ENCODE measurements around the gene GRB10. TPM values are rescaled to one million over a fixed set of nuclear protein-coding genes. Genes with fewer than 3 reads are reported as not detected.

Gene GRB10
- total and polyA plus RNA-seq, 4 experiments from 2014 or later: 0.83 to 7.7 (median 5.0) TPM

GRCh38 chr7:50697748-50698147, 84.9 kb downstream of the GRB10 start:
- DNase-seq: no peak
- no peaks in the 10 kb centered on the region for H3K36me3 Mint-ChIP-seq
- ChIA-PET POLR2A (ENCODE audit: partially characterized antibody) (no interaction called here), CTCF (ENCODE audit: partially characterized antibody) (interaction anchor here (0.8 to 2.5 kb wide), 5 partner anchors 22 to 464 kb away, joined by 3 to 26 read pairs (median 4); no protein-coding TSS in a partner anchor)
- no peaks in the 10 kb centered on the region for H3K9me3 Mint-ChIP-seq
- H3K4me1 ChIP-seq (ENCODE audit: insufficient read depth, low read length): no peaks in the 10 kb centered on the region
- H3K27ac Mint-ChIP-seq: peak overlapping the region in 1 of 7 donors; percentile 52
- peaks cover 3 to 4% (median 4%) of the 10 kb centered on the region in 4 donors for H3K4me1 Mint-ChIP-seq
- no peak overlapping the region for H3K27ac ChIP-seq (ENCODE audit: low read depth, low read length)
- intact Hi-C loops (cut with micrococcal nuclease): loop anchor here (2.0 kb wide), 2 partner anchors 95 to 463 kb away; no protein-coding TSS in a partner anchor
- H3K36me3 ChIP-seq (ENCODE audit: insufficient read depth, low read length): no peaks in the 10 kb centered on the region
- H3K4me3 ChIP-seq (ENCODE audit: low read length in 2 of 2): no peak overlapping the region
- H3K9me3 ChIP-seq (ENCODE audit: control insufficient read depth in 1 of 2, low read length in 2 of 2): no peaks in the 10 kb centered on the region
- H3K27me3 ChIP-seq (ENCODE audit: insufficient read depth, low read length): no peaks in the 10 kb centered on the region
- H3K27me3 Mint-ChIP-seq: peaks cover 0 to 2% of the 10 kb centered on the region in 2 donors
- H3K4me3 Mint-ChIP-seq: no peak overlapping the region

- no peak overlapping the region for H3K4me3 Mint-ChIP-seq
- Histone ChIP-seq H3K27ac (ENCODE audit: low read depth, low read length) (no peak overlapping the region), H3K36me3 (ENCODE audit: insufficient read depth, low read length) (no peaks in the 10 kb centered on the region), H3K27me3 (ENCODE audit: insufficient read depth, low read length) (no peaks in the 10 kb centered on the region), H3K4me1 (ENCODE audit: insufficient read depth, low read length) (no peaks in the 10 kb centered on the region), H3K9me3 (ENCODE audit: control insufficient read depth in 1 of 2, low read length in 2 of 2) (no peaks in the 10 kb centered on the region), H3K4me3 (ENCODE audit: low read length in 2 of 2) (no peak overlapping the region)
- peaks cover 0 to 2% of the 10 kb centered on the region in 2 donors for H3K27me3 Mint-ChIP-seq
- H3K4me1 Mint-ChIP-seq: peaks cover 3 to 4% (median 4%) of the 10 kb centered on the region in 4 donors
- no peaks in the 10 kb centered on the region for H3K9me3 Mint-ChIP-seq
- H3K36me3 Mint-ChIP-seq: no peaks in the 10 kb centered on the region
- DNase-seq: peak in 4 of 5 donors; percentile 15 to 24 (median 20)
- intact Hi-C loops (cut with micrococcal nuclease): loop anchor here (1.0 to 2.0 kb wide), 3 partner anchors 96 to 464 kb away; no protein-coding TSS in a partner anchor
- H3K27ac Mint-ChIP-seq: peak overlapping the region in 1 of 7 donors; percentile 14
- POLR2A ChIA-PET (ENCODE audit: partially characterized antibody): interaction anchor here (0.5 kb wide), 1 partner anchor 38 kb away, joined by 3 read pairs; no protein-coding TSS in a partner anchor
- CTCF ChIA-PET (ENCODE audit: partially characterized antibody): interaction anchor here (0.8 to 2.5 kb wide), 5 partner anchors 21 to 465 kb away, joined by 3 to 26 read pairs (median 4); no protein-coding TSS in a partner anchor
These were observed 85.7 kb downstream of the GRB10 start for GRCh38 chr7:50696810-50697582.

- H3K4me1 ChIP-seq (ENCODE audit: insufficient read depth, low read length): no peaks in the 10 kb centered on the region
- no peaks in the 10 kb centered on the region for H3K36me3 Mint-ChIP-seq
- ChIA-PET POLR2A (ENCODE audit: partially characterized antibody) (no interaction called here), CTCF (ENCODE audit: partially characterized antibody) (no interaction called here)
- intact Hi-C loops (cut with micrococcal nuclease): no loop called here
- DNase-seq: no peak
- peaks cover 3 to 4% (median 4%) of the 10 kb centered on the region in 4 donors for H3K4me1 Mint-ChIP-seq
- H3K4me3 Mint-ChIP-seq: no peak overlapping the region
- peaks cover 0 to 2% of the 10 kb centered on the region in 2 donors for H3K27me3 Mint-ChIP-seq
- no peak overlapping the region for H3K27ac ChIP-seq (ENCODE audit: low read depth, low read length)
- no peaks in the 10 kb centered on the region for H3K36me3 ChIP-seq (ENCODE audit: insufficient read depth, low read length)
- H3K9me3 Mint-ChIP-seq: no peaks in the 10 kb centered on the region
- H3K4me3 ChIP-seq (ENCODE audit: low read length in 2 of 2): no peak overlapping the region
- H3K27ac Mint-ChIP-seq: no peak overlapping the region
- H3K27me3 ChIP-seq (ENCODE audit: insufficient read depth, low read length): no peaks in the 10 kb centered on the region
- no peaks in the 10 kb centered on the region for H3K9me3 ChIP-seq (ENCODE audit: control insufficient read depth in 1 of 2, low read length in 2 of 2)
These were observed 87.7 kb downstream of the GRB10 start for GRCh38 chr7:50695026-50695425.

- POLR2A ChIA-PET (ENCODE audit: partially characterized antibody): no interaction called here
- H3K27ac ChIP-seq (ENCODE audit: low read depth, low read length): no peak overlapping the region
- no peaks in the 10 kb centered on the region for H3K9me3 Mint-ChIP-seq
- intact Hi-C loops (cut with micrococcal nuclease): no loop called here
- H3K9me3 ChIP-seq (ENCODE audit: control insufficient read depth in 1 of 2, low read length in 2 of 2): no peaks in the 10 kb centered on the region
- no peak overlapping the region for H3K4me3 Mint-ChIP-seq
- H3K36me3 Mint-ChIP-seq: no peaks in the 10 kb centered on the region
- no peaks in the 10 kb centered on the region for H3K27me3 ChIP-seq (ENCODE audit: insufficient read depth, low read length)
- no peak overlapping the region for H3K4me3 ChIP-seq (ENCODE audit: low read length in 2 of 2)
- H3K4me1 ChIP-seq (ENCODE audit: insufficient read depth, low read length): no peaks in the 10 kb centered on the region
- CTCF ChIA-PET (ENCODE audit: partially characterized antibody): interaction anchor here (0.6 to 1.0 kb wide), 3 partner anchors 14 to 467 kb away, joined by 3 to 4 read pairs (median 3); no protein-coding TSS in a partner anchor
- peak overlapping the region in 1 of 7 donors; percentile 10 for H3K27ac Mint-ChIP-seq
- H3K4me1 Mint-ChIP-seq: peaks cover 3 to 4% (median 4%) of the 10 kb centered on the region in 4 donors
- peaks cover 0 to 2% of the 10 kb centered on the region in 2 donors for H3K27me3 Mint-ChIP-seq
- H3K36me3 ChIP-seq (ENCODE audit: insufficient read depth, low read length): no peaks in the 10 kb centered on the region
- no peak for DNase-seq
These were observed 89.1 kb downstream of the GRB10 start for GRCh38 chr7:50693455-50694130.

GRCh38 chr7:50690541-50691011, 92.1 kb downstream of the GRB10 start:
- Mint-ChIP-seq H3K36me3 (no peaks in the 10 kb centered on the region), H3K27ac (no peak overlapping the region), H3K4me1 (no peaks in the 10 kb centered on the region), H3K9me3 (no peaks in the 10 kb centered on the region), H3K27me3 (peaks cover 0 to 7% of the 10 kb centered on the region in 2 donors), H3K4me3 (no peak overlapping the region)
- Histone ChIP-seq H3K27ac (ENCODE audit: low read depth, low read length) (no peak overlapping the region), H3K9me3 (ENCODE audit: control insufficient read depth in 1 of 2, low read length in 2 of 2) (no peaks in the 10 kb centered on the region), H3K4me3 (ENCODE audit: low read length in 2 of 2) (no peak overlapping the region), H3K27me3 (ENCODE audit: insufficient read depth, low read length) (no peaks in the 10 kb centered on the region), H3K36me3 (ENCODE audit: insufficient read depth, low read length) (no peaks in the 10 kb centered on the region), H3K4me1 (ENCODE audit: insufficient read depth, low read length) (no peaks in the 10 kb centered on the region)
- ChIA-PET CTCF (ENCODE audit: partially characterized antibody) (no interaction called here), POLR2A (ENCODE audit: partially characterized antibody) (no interaction called here)
- DNase-seq: no peak
- intact Hi-C loops (cut with micrococcal nuclease): no loop called here

GRCh38 chr7:50688226-50688590, 94.5 kb downstream of the GRB10 start:
- H3K27me3 ChIP-seq (ENCODE audit: insufficient read depth, low read length): no peaks in the 10 kb centered on the region
- ChIA-PET CTCF (ENCODE audit: partially characterized antibody) (interaction anchor here (2.4 kb wide), 1 partner anchor 12 kb away, joined by 6 read pairs; no protein-coding TSS in a partner anchor), POLR2A (ENCODE audit: partially characterized antibody) (no interaction called here)
- DNase-seq: no peak
- no peaks in the 10 kb centered on the region for H3K36me3 ChIP-seq (ENCODE audit: insufficient read depth, low read length)
- H3K27ac ChIP-seq (ENCODE audit: low read depth, low read length): no peak overlapping the region
- Mint-ChIP-seq H3K36me3 (no peaks in the 10 kb centered on the region), H3K9me3 (no peaks in the 10 kb centered on the region), H3K27ac (no peak overlapping the region), H3K4me1 (no peaks in the 10 kb centered on the region), H3K27me3 (peaks cover 0 to 8% of the 10 kb centered on the region in 2 donors), H3K4me3 (no peak overlapping the region)
- intact Hi-C loops (cut with micrococcal nuclease): no loop called here
- H3K9me3 ChIP-seq (ENCODE audit: control insufficient read depth in 1 of 2, low read length in 2 of 2): no peaks in the 10 kb centered on the region
- no peaks in the 10 kb centered on the region for H3K4me1 ChIP-seq (ENCODE audit: insufficient read depth, low read length)
- H3K4me3 ChIP-seq (ENCODE audit: low read length in 2 of 2): no peak overlapping the region
